ENCODE measurements around the gene SLC9A4. TPM values are rescaled to one million over a fixed set of nuclear protein-coding genes. Genes with fewer than 3 reads are reported as not detected.

The SLC9A4 gene
- total and polyA plus RNA-seq, 4 donors, result 0.15 TPM; not detected in 3

GRCh38 chr2:102514061-102514785 is 41.2 kb downstream of the SLC9A4 start:
- Histone ChIP-seq H3K36me3 (ENCODE audit: control insufficient read depth in 1 of 2, insufficient read depth in 2 of 2, low read length in 1 of 2) (no peaks in the 10 kb centered on the region), H3K27ac (ENCODE audit: low read depth in 1 of 2, low read length in 2 of 2) (no peak overlapping the region), H3K27me3 (ENCODE audit: control insufficient read depth in 1 of 2, insufficient read depth in 2 of 2, low read length in 1 of 2) (no peaks in the 10 kb centered on the region), H3K4me1 (ENCODE audit: control insufficient read depth in 1 of 2, insufficient read depth in 2 of 2, low read length in 2 of 2) (no peaks in the 10 kb centered on the region), H3K4me3 (ENCODE audit: low read length in 2 of 2) (no peak overlapping the region), H3K9me3 (ENCODE audit: control insufficient read depth, low read length) (no peaks in the 10 kb centered on the region)
- WGBS, 2 donors, result 49 to 50% methylated on average over 7 of the region's 7 CpGs
- no peak for ATAC-seq (ENCODE audit: low FRiP score)
- intact Hi-C loops (cut with DNase I), result no loop called here
- DNase-seq, result no peak

GRCh38 chr2:102515851-102516250 is 42.8 kb downstream of the SLC9A4 start:
- 65 to 67% methylated on average over 5 of the region's 5 CpGs for WGBS, 2 donors
- intact Hi-C loops (cut with DNase I), result loop anchor here in 1 of 2 donors (5.0 kb wide), 1 partner anchor 101 kb away; the partner anchor contains the start of gene SLC9A2

GRCh38 chr2:102518170-102518569 is 45.1 kb downstream of the SLC9A4 start:
- intact Hi-C loops (cut with DNase I), result loop anchor here in 1 of 2 donors (5.0 kb wide), 1 partner anchor 99 kb away; the partner anchor contains the start of gene SLC9A2
- H3K4me3 ChIP-seq (ENCODE audit: low read length in 2 of 2), result no peak overlapping the region
- DNase-seq (no peak), ATAC-seq (ENCODE audit: low FRiP score) (no peak)
- H3K27me3 ChIP-seq (ENCODE audit: control insufficient read depth in 1 of 2, insufficient read depth in 2 of 2, low read length in 1 of 2), result no peaks in the 10 kb centered on the region
- no peak overlapping the region for H3K27ac ChIP-seq (ENCODE audit: low read depth in 1 of 2, low read length in 2 of 2)
- 84 to 87% methylated on average over 3 of the region's 3 CpGs for WGBS, 2 donors
- H3K9me3 ChIP-seq (ENCODE audit: control insufficient read depth, low read length), result no peaks in the 10 kb centered on the region
- H3K4me1 ChIP-seq (ENCODE audit: control insufficient read depth in 1 of 2, insufficient read depth in 2 of 2, low read length in 2 of 2), result no peaks in the 10 kb centered on the region
- H3K36me3 ChIP-seq (ENCODE audit: control insufficient read depth in 1 of 2, insufficient read depth in 2 of 2, low read length in 1 of 2), result no peaks in the 10 kb centered on the region

More at GRCh38 chr2:102515851-102516250, 42.8 kb downstream of the SLC9A4 start:
- ATAC-seq (ENCODE audit: low FRiP score) (no peak), DNase-seq (no peak)
- Histone ChIP-seq H3K27me3 (ENCODE audit: control insufficient read depth in 1 of 2, insufficient read depth in 2 of 2, low read length in 1 of 2) (no peaks in the 10 kb centered on the region), H3K4me3 (ENCODE audit: low read length in 2 of 2) (no peak overlapping the region), H3K9me3 (ENCODE audit: control insufficient read depth, low read length) (no peaks in the 10 kb centered on the region), H3K36me3 (ENCODE audit: control insufficient read depth in 1 of 2, insufficient read depth in 2 of 2, low read length in 1 of 2) (no peaks in the 10 kb centered on the region), H3K27ac (ENCODE audit: low read depth in 1 of 2, low read length in 2 of 2) (no peak overlapping the region), H3K4me1 (ENCODE audit: control insufficient read depth in 1 of 2, insufficient read depth in 2 of 2, low read length in 2 of 2) (no peaks in the 10 kb centered on the region)

- no peak for ATAC-seq (ENCODE audit: low FRiP score)
- WGBS, 2 donors, result 27 to 32% methylated on average over 2 of the region's 2 CpGs
Measured at GRCh38 chr2:102520009-102520408, 47.0 kb downstream of the SLC9A4 start.

GRCh38 chr2:102520801-102521200 is 47.8 kb downstream of the SLC9A4 start:
- DNase-seq, result no peak
- H3K27me3 ChIP-seq (ENCODE audit: control insufficient read depth in 1 of 2, insufficient read depth in 2 of 2, low read length in 1 of 2), result no peaks in the 10 kb centered on the region
- H3K4me3 ChIP-seq (ENCODE audit: low read length in 2 of 2), result no peak overlapping the region
- H3K36me3 ChIP-seq (ENCODE audit: control insufficient read depth in 1 of 2, insufficient read depth in 2 of 2, low read length in 1 of 2), result no peaks in the 10 kb centered on the region
- ATAC-seq (ENCODE audit: low FRiP score), result no peak
- no peaks in the 10 kb centered on the region for H3K4me1 ChIP-seq (ENCODE audit: control insufficient read depth in 1 of 2, insufficient read depth in 2 of 2, low read length in 2 of 2)
- no peak overlapping the region for H3K27ac ChIP-seq (ENCODE audit: low read depth in 1 of 2, low read length in 2 of 2)
- H3K9me3 ChIP-seq (ENCODE audit: control insufficient read depth, low read length), result no peaks in the 10 kb centered on the region
- WGBS, 2 donors, result 60 to 82% methylated on average over 1 of the region's 1 CpG
- intact Hi-C loops (cut with DNase I), result loop anchor here in 1 of 2 donors (5.0 kb wide), 1 partner anchor 96 kb away; the partner anchor contains the start of gene SLC9A2

More at GRCh38 chr2:102520009-102520408, 47.0 kb downstream of the SLC9A4 start:
- Histone ChIP-seq H3K36me3 (ENCODE audit: control insufficient read depth in 1 of 2, insufficient read depth in 2 of 2, low read length in 1 of 2) (no peaks in the 10 kb centered on the region), H3K4me1 (ENCODE audit: control insufficient read depth in 1 of 2, insufficient read depth in 2 of 2, low read length in 2 of 2) (no peaks in the 10 kb centered on the region), H3K27me3 (ENCODE audit: control insufficient read depth in 1 of 2, insufficient read depth in 2 of 2, low read length in 1 of 2) (no peaks in the 10 kb centered on the region), H3K27ac (ENCODE audit: low read depth in 1 of 2, low read length in 2 of 2) (no peak overlapping the region), H3K4me3 (ENCODE audit: low read length in 2 of 2) (no peak overlapping the region), H3K9me3 (ENCODE audit: control insufficient read depth, low read length) (no peaks in the 10 kb centered on the region)
- no peak for DNase-seq
- intact Hi-C loops (cut with DNase I), result loop anchor here in 1 of 2 donors (5.0 kb wide), 1 partner anchor 97 kb away; the partner anchor contains the start of gene SLC9A2

- DNase-seq (no peak), ATAC-seq (ENCODE audit: low FRiP score) (no peak)
- Histone ChIP-seq H3K27me3 (ENCODE audit: control insufficient read depth in 1 of 2, insufficient read depth in 2 of 2, low read length in 1 of 2) (no peaks in the 10 kb centered on the region), H3K36me3 (ENCODE audit: control insufficient read depth in 1 of 2, insufficient read depth in 2 of 2, low read length in 1 of 2) (no peaks in the 10 kb centered on the region), H3K4me3 (ENCODE audit: low read length in 2 of 2) (no peak overlapping the region), H3K9me3 (ENCODE audit: control insufficient read depth, low read length) (no peaks in the 10 kb centered on the region), H3K4me1 (ENCODE audit: control insufficient read depth in 1 of 2, insufficient read depth in 2 of 2, low read length in 2 of 2) (no peaks in the 10 kb centered on the region), H3K27ac (ENCODE audit: low read depth in 1 of 2, low read length in 2 of 2) (no peak overlapping the region)
- intact Hi-C loops (cut with DNase I), result loop anchor here in 1 of 2 donors (5.0 kb wide), 1 partner anchor 95 kb away; the partner anchor contains the start of gene SLC9A2
- 82 to 85% methylated on average over 4 of the region's 4 CpGs for WGBS, 2 donors
Measured at GRCh38 chr2:102522162-102522561, 49.1 kb downstream of the SLC9A4 start.

GRCh38 chr2:102522890-102523289 is 49.9 kb downstream of the SLC9A4 start:
- H3K9me3 ChIP-seq (ENCODE audit: control insufficient read depth, low read length), result no peaks in the 10 kb centered on the region
- no peaks in the 10 kb centered on the region for H3K27me3 ChIP-seq (ENCODE audit: control insufficient read depth in 1 of 2, insufficient read depth in 2 of 2, low read length in 1 of 2)
- no peaks in the 10 kb centered on the region for H3K4me1 ChIP-seq (ENCODE audit: control insufficient read depth in 1 of 2, insufficient read depth in 2 of 2, low read length in 2 of 2)
- DNase-seq (no peak), ATAC-seq (ENCODE audit: low FRiP score) (no peak)
- no peaks in the 10 kb centered on the region for H3K36me3 ChIP-seq (ENCODE audit: control insufficient read depth in 1 of 2, insufficient read depth in 2 of 2, low read length in 1 of 2)
- intact Hi-C loops (cut with DNase I), result loop anchor here in 1 of 2 donors (5.0 kb wide), 1 partner anchor 94 kb away; the partner anchor contains the start of gene SLC9A2
- H3K27ac ChIP-seq (ENCODE audit: low read depth in 1 of 2, low read length in 2 of 2), result no peak overlapping the region
- 93 to 94% methylated on average over 3 of the region's 3 CpGs for WGBS, 2 donors
- H3K4me3 ChIP-seq (ENCODE audit: low read length in 2 of 2), result no peak overlapping the region

GRCh38 chr2:102523651-102524050 is 50.6 kb downstream of the SLC9A4 start:
- no peak overlapping the region for H3K4me3 ChIP-seq (ENCODE audit: low read length in 2 of 2)
- H3K4me1 ChIP-seq (ENCODE audit: control insufficient read depth in 1 of 2, insufficient read depth in 2 of 2, low read length in 2 of 2), result no peaks in the 10 kb centered on the region
- DNase-seq (no peak), ATAC-seq (ENCODE audit: low FRiP score) (no peak)
- intact Hi-C loops (cut with DNase I), result loop anchor here in 1 of 2 donors (5.0 kb wide), 1 partner anchor 94 kb away; the partner anchor contains the start of gene SLC9A2
- no peaks in the 10 kb centered on the region for H3K36me3 ChIP-seq (ENCODE audit: control insufficient read depth in 1 of 2, insufficient read depth in 2 of 2, low read length in 1 of 2)
- no peaks in the 10 kb centered on the region for H3K27me3 ChIP-seq (ENCODE audit: control insufficient read depth in 1 of 2, insufficient read depth in 2 of 2, low read length in 1 of 2)
- 57 to 73% methylated on average over 3 of the region's 3 CpGs for WGBS, 2 donors
- H3K27ac ChIP-seq (ENCODE audit: low read depth in 1 of 2, low read length in 2 of 2), result no peak overlapping the region
- H3K9me3 ChIP-seq (ENCODE audit: control insufficient read depth, low read length), result no peaks in the 10 kb centered on the region

- Histone ChIP-seq H3K27ac (ENCODE audit: low read depth in 1 of 2, low read length in 2 of 2) (no peak overlapping the region), H3K4me1 (ENCODE audit: control insufficient read depth in 1 of 2, insufficient read depth in 2 of 2, low read length in 2 of 2) (no peaks in the 10 kb centered on the region), H3K36me3 (ENCODE audit: control insufficient read depth in 1 of 2, insufficient read depth in 2 of 2, low read length in 1 of 2) (no peaks in the 10 kb centered on the region), H3K9me3 (ENCODE audit: control insufficient read depth, low read length) (no peaks in the 10 kb centered on the region), H3K4me3 (ENCODE audit: low read length in 2 of 2) (no peak overlapping the region), H3K27me3 (ENCODE audit: control insufficient read depth in 1 of 2, insufficient read depth in 2 of 2, low read length in 1 of 2) (no peaks in the 10 kb centered on the region)
- ATAC-seq (ENCODE audit: low FRiP score) (no peak), DNase-seq (no peak)
- intact Hi-C loops (cut with DNase I), result no loop called here
Measured at GRCh38 chr2:102527086-102527485, 54.1 kb downstream of the SLC9A4 start.

Measured in aorta (tissue), 5 donors.